GM23338 (cell line): ENCODE data around the gene AQP12B. TPM values are rescaled to one million over a fixed set of nuclear protein-coding genes. Genes with fewer than 3 reads are reported as not detected.

Source experiments
- ATAC-seq: fragments of 200-7000 bp; cut with Tn5 transposase; 3 replicates; pipeline ENCODE4 v1.9.1; 2020
- DNase-seq: peaks from one replicate; pipeline ENCODE4 v3.0.0-alpha.2; 2015; ENCODE audit warnings: low spot score
- H2AFZ ChIP-seq: fragments of 200-600 bp; sonication (generic); 2 replicates; pipeline ENCODE4 v1.8.0; 2016; ENCODE audit warnings: antibody characterized with exemption, mild to moderate bottlenecking, moderate library complexity
- H3F3A ChIP-seq: fragments of 200-600 bp; sonication (generic); replicated peaks from 2 replicates; pipeline ENCODE4 v1.8.0; 2017; ENCODE audit warnings: antibody characterized with exemption, mixed run types, low read depth
- H3K27ac ChIP-seq: fragments of 200-600 bp; sonication (generic); 2 replicates; pipeline ENCODE4 v1.6.1; 2016; ENCODE audit warnings: low read depth
- H3K27me3 ChIP-seq: fragments of 200-600 bp; sonication (generic); 2 replicates; pipeline ENCODE4 v1.8.0; 2016; ENCODE audit warnings: mild to moderate bottlenecking, mixed run types, moderate library complexity; ENCODE audit not compliant: insufficient read depth
- H3K36me3 ChIP-seq: fragments of 200-600 bp; sonication (generic); 2 replicates; pipeline ENCODE4 v1.8.0; 2016; ENCODE audit warnings: mild to moderate bottlenecking; ENCODE audit not compliant: insufficient read depth
- H3K4me1 ChIP-seq: fragments of 200-600 bp; sonication (generic); 2 replicates; pipeline ENCODE4 v1.8.0; 2016; ENCODE audit warnings: mild to moderate bottlenecking, moderate library complexity; ENCODE audit not compliant: insufficient read depth
- H3K4me2 ChIP-seq: fragments of 200-600 bp; sonication (generic); 2 replicates; pipeline ENCODE4 v1.7.1; 2017; ENCODE audit warnings: mixed run types
- H3K4me3 ChIP-seq: fragments of 200-600 bp; sonication (generic); 2 replicates; pipeline ENCODE4 v1.6.1; 2016; ENCODE audit warnings: mixed run types
- H3K79me2 ChIP-seq: fragments of 200-600 bp; sonication (generic); replicated peaks from 2 replicates; pipeline ENCODE4 v1.8.0; 2017; ENCODE audit warnings: mild to moderate bottlenecking; ENCODE audit not compliant: insufficient read depth
- H3K9me2 ChIP-seq: fragments of 200-600 bp; sonication (generic); 2 replicates; pipeline ENCODE4 v1.8.0; 2017; ENCODE audit not compliant: insufficient read depth
- H4K20me1 ChIP-seq: fragments of 200-600 bp; sonication (generic); replicated peaks from 2 replicates; pipeline ENCODE4 v1.8.0; 2017; ENCODE audit warnings: mild to moderate bottlenecking; ENCODE audit not compliant: insufficient read depth
- H3K27ac Mint-ChIP-seq: 2 replicates; pipeline ENCODE4 v1.8.0; 2020; ENCODE audit warnings: inconsistent platforms, mild to moderate bottlenecking, moderate library complexity, mixed read lengths
- H3K27me3 Mint-ChIP-seq: 3 replicates; pipeline ENCODE4 v1.8.0; 2022; ENCODE audit warnings: low read depth, mild to moderate bottlenecking, moderate library complexity, mixed read lengths, inconsistent platforms; ENCODE audit not compliant: insufficient read depth, poor library complexity
- H3K36me3 Mint-ChIP-seq: 3 replicates; pipeline ENCODE4 v1.8.0; 2021; ENCODE audit warnings: low read depth, mild to moderate bottlenecking, inconsistent platforms, moderate library complexity, mixed read lengths
- H3K4me1 Mint-ChIP-seq: 3 replicates; pipeline ENCODE4 v1.8.0; 2020; ENCODE audit warnings: mild to moderate bottlenecking, inconsistent platforms, mixed read lengths
- H3K4me3 Mint-ChIP-seq: 3 replicates; pipeline ENCODE4 v1.8.0; 2021; ENCODE audit warnings: moderate library complexity, mild to moderate bottlenecking, inconsistent platforms, mixed read lengths
- H3K9me3 Mint-ChIP-seq: 3 replicates; pipeline ENCODE4 v1.8.0; 2020; ENCODE audit warnings: moderate library complexity, mild to moderate bottlenecking, inconsistent platforms, mixed read lengths
- CREB1 ChIP-seq: fragments of 250-450 bp; sonication (Bioruptor Pico); IDR thresholded peaks from 2 replicates; pipeline ENCODE4 v1.5.0; 2020; ENCODE audit warnings: low read depth, mild to moderate bottlenecking, moderate library complexity
- EZH2 ChIP-seq: fragments of 200-600 bp; sonication (generic); IDR thresholded peaks from one replicate; pipeline ENCODE4 v1.8.0; 2017; ENCODE audit warnings: antibody characterized with exemption, mild to moderate bottlenecking, low read depth; ENCODE audit not compliant: unreplicated experiment
- EZH2phosphoT487 ChIP-seq: fragments of 200-600 bp; sonication (generic); IDR thresholded peaks from one replicate; pipeline ENCODE4 v1.8.1; 2018; ENCODE audit warnings: antibody characterized with exemption; ENCODE audit not compliant: unreplicated experiment
- JUNB ChIP-seq: IDR thresholded peaks from one replicate; pipeline ENCODE4 v1.6.1; 2016; ENCODE audit warnings: antibody characterized with exemption; ENCODE audit not compliant: unreplicated experiment
- NANOG ChIP-seq: IDR thresholded peaks from 2 replicates; pipeline ENCODE4 v1.6.1; 2016; ENCODE audit warnings: antibody characterized with exemption, borderline replicate concordance
- POLR2AphosphoS5 ChIP-seq: IDR thresholded peaks from 2 replicates; pipeline ENCODE4 v1.6.1; 2016; ENCODE audit warnings: antibody characterized with exemption, low read depth
- STAT1 ChIP-seq: IDR thresholded peaks from one replicate; pipeline ENCODE4 v1.6.1; 2016; ENCODE audit warnings: antibody characterized with exemption; ENCODE audit not compliant: unreplicated experiment
- ZNF114 ChIP-seq: fragments of 250-450 bp; sonication (Bioruptor Pico); IDR thresholded peaks from 2 replicates; pipeline ENCODE4 v1.5.0; 2020; ENCODE audit warnings: mild to moderate bottlenecking, moderate library complexity
- ZNF331 ChIP-seq: fragments of 250-450 bp; sonication (Bioruptor Pico); IDR thresholded peaks from 2 replicates; pipeline ENCODE4 v1.5.0; 2020; ENCODE audit warnings: low read depth, mild to moderate bottlenecking, moderate library complexity
- polyA plus RNA-seq: library from polyadenylated mRNA; unstranded; fragments of >200 nt; fragmentation: Nextera tagmentation; extraction: Ambion mirVana; gene quantifications from 2 replicates; pipeline ENCODE4 v1.2.1, GENCODE V29; 2016
- total RNA-seq: library from RNA; depleted of rRNA; stranded (reverse); fragments of >200 nt; shearing (Covaris generic); gene quantifications from 2 replicates; pipeline ENCODE4 v1.2.3, GENCODE V29; 2014
- TF ChIP-seq, protein P1 (sequence below), 2 experiments: fragments of 200-600 bp in 1 of 2; sonication (generic) in 1 of 2; conservative IDR thresholded peaks; 2 replicates each; pipeline versions ENCODE4 v1.5.1 to v1.6.1; 2016 to 2017; ENCODE audit warnings: antibody characterized with exemption in 2 of 2, low read depth in 2 of 2, mild to moderate bottlenecking in 2 of 2, moderate library complexity in 1 of 2
- TF ChIP-seq, protein P2 (sequence below): IDR thresholded peaks from 2 replicates; pipeline ENCODE4 v1.6.1; 2016; ENCODE audit warnings: antibody characterized with exemption
- TF ChIP-seq, protein P3 (sequence below): IDR thresholded peaks from one replicate; pipeline ENCODE4 v1.6.1; 2018; ENCODE audit warnings: antibody characterized with exemption; ENCODE audit not compliant: unreplicated experiment

AQP12B gene
- total and polyA plus RNA-seq, 2 experiments from 2014 or later, result not detected

DNA sequence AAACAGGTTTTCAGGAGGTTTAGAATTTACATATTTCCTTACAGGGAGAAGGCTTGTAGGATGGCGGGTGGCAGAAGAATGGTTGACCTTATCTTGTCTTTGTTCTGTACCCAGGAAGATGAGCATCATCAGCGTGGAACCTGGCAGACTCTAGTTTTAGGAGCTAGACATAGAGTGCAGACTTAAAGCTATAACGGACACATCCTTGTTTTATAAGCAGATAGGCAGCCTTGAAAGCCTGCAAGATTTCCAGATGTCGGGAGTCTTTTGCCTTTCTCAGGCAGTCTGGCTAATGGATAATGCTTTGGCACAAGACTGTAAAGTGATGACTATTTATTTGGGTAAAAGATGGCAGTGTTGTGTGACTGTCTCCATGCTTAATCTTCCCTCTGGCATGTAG is 11.7 kb downstream of the AQP12B start:
- TF ChIP-seq ZNF114 (CRISPR knock-in tag) (no peak), EZH2 (no peak), ZNF331 (CRISPR knock-in tag) (no peak), JUNB (no peak), STAT1 (no peak), POLR2AphosphoS5 (no peak), CREB1 (CRISPR knock-in tag) (no peak), NANOG (no peak)
- TF ChIP-seq, protein P1, sequence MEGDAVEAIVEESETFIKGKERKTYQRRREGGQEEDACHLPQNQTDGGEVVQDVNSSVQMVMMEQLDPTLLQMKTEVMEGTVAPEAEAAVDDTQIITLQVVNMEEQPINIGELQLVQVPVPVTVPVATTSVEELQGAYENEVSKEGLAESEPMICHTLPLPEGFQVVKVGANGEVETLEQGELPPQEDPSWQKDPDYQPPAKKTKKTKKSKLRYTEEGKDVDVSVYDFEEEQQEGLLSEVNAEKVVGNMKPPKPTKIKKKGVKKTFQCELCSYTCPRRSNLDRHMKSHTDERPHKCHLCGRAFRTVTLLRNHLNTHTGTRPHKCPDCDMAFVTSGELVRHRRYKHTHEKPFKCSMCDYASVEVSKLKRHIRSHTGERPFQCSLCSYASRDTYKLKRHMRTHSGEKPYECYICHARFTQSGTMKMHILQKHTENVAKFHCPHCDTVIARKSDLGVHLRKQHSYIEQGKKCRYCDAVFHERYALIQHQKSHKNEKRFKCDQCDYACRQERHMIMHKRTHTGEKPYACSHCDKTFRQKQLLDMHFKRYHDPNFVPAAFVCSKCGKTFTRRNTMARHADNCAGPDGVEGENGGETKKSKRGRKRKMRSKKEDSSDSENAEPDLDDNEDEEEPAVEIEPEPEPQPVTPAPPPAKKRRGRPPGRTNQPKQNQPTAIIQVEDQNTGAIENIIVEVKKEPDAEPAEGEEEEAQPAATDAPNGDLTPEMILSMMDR (conservative IDR thresholded peaks at IDR 0.05; ENCODE audit: low read depth in 2 of 2), result no peak
- TF ChIP-seq, protein P2, sequence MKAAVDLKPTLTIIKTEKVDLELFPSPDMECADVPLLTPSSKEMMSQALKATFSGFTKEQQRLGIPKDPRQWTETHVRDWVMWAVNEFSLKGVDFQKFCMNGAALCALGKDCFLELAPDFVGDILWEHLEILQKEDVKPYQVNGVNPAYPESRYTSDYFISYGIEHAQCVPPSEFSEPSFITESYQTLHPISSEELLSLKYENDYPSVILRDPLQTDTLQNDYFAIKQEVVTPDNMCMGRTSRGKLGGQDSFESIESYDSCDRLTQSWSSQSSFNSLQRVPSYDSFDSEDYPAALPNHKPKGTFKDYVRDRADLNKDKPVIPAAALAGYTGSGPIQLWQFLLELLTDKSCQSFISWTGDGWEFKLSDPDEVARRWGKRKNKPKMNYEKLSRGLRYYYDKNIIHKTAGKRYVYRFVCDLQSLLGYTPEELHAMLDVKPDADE, result no peak
- Histone ChIP-seq H3K4me2 (no peak overlapping the region), H3K79me2 (no peaks in the 10 kb centered on the region), H2AFZ (no peak overlapping the region), H4K20me1 (no peaks in the 10 kb centered on the region), H3F3A (no peaks in the 10 kb centered on the region), H3K4me3 (no peak overlapping the region), H3K9me2 (no peaks in the 10 kb centered on the region), H3K27ac (no peak overlapping the region), H3K27me3 (peaks cover 26% of the 10 kb centered on the region), H3K36me3 (no peaks in the 10 kb centered on the region), H3K4me1 (no peaks in the 10 kb centered on the region)
- Mint-ChIP-seq H3K4me3 (no peak overlapping the region), H3K27ac (no peak overlapping the region), H3K9me3 (no peaks in the 10 kb centered on the region; the same call in 2 of the 3 replicates), H3K27me3 (peaks cover 31% of the 10 kb centered on the region), H3K4me1 (no peaks in the 10 kb centered on the region), H3K36me3 (no peaks in the 10 kb centered on the region)
- ATAC-seq (no peak), DNase-seq (no peak)

DNA sequence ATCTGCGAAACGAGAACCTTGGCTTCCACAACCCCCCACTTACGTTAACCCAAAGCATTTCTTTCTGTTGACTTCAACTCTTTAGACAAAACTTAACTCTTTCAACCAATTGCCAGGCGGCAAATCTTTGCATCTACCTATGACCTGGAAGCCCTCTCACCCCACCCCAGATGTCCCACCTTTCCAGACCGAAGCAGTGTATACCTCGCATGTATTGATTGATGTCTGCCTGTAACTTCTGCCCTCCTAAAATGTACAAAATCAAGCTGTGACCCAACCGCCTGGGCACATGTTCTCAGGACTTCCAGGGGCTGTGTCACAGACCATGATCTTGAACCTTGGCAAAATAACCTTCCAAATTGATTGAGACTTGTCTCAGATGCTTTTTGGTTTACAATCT is 12.3 kb downstream of the AQP12B start:
- Histone ChIP-seq H3K4me1 (no peaks in the 10 kb centered on the region), H3K4me2 (no peak overlapping the region), H2AFZ (no peak overlapping the region), H3F3A (no peaks in the 10 kb centered on the region), H3K79me2 (no peaks in the 10 kb centered on the region), H3K27me3 (peaks cover 26% of the 10 kb centered on the region), H3K9me2 (no peaks in the 10 kb centered on the region), H3K27ac (no peak overlapping the region), H3K4me3 (no peak overlapping the region), H3K36me3 (no peaks in the 10 kb centered on the region), H4K20me1 (no peaks in the 10 kb centered on the region)
- Mint-ChIP-seq H3K4me1 (no peaks in the 10 kb centered on the region), H3K27me3 (peaks cover 31% of the 10 kb centered on the region), H3K27ac (no peak overlapping the region), H3K36me3 (no peaks in the 10 kb centered on the region), H3K9me3 (no peaks in the 10 kb centered on the region; the same call in 2 of the 3 replicates), H3K4me3 (no peak overlapping the region)
- TF ChIP-seq, protein P2, result no peak
- TF ChIP-seq, protein P3, sequence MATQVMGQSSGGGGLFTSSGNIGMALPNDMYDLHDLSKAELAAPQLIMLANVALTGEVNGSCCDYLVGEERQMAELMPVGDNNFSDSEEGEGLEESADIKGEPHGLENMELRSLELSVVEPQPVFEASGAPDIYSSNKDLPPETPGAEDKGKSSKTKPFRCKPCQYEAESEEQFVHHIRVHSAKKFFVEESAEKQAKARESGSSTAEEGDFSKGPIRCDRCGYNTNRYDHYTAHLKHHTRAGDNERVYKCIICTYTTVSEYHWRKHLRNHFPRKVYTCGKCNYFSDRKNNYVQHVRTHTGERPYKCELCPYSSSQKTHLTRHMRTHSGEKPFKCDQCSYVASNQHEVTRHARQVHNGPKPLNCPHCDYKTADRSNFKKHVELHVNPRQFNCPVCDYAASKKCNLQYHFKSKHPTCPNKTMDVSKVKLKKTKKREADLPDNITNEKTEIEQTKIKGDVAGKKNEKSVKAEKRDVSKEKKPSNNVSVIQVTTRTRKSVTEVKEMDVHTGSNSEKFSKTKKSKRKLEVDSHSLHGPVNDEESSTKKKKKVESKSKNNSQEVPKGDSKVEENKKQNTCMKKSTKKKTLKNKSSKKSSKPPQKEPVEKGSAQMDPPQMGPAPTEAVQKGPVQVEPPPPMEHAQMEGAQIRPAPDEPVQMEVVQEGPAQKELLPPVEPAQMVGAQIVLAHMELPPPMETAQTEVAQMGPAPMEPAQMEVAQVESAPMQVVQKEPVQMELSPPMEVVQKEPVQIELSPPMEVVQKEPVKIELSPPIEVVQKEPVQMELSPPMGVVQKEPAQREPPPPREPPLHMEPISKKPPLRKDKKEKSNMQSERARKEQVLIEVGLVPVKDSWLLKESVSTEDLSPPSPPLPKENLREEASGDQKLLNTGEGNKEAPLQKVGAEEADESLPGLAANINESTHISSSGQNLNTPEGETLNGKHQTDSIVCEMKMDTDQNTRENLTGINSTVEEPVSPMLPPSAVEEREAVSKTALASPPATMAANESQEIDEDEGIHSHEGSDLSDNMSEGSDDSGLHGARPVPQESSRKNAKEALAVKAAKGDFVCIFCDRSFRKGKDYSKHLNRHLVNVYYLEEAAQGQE, result no peak
- no peak for TF ChIP-seq POLR2AphosphoS5
- TF ChIP-seq EZH2phosphoT487, result no peak
- no peak for TF ChIP-seq JUNB
- TF ChIP-seq EZH2, result no peak
- TF ChIP-seq STAT1, result no peak
- TF ChIP-seq NANOG, result no peak
- ATAC-seq (no peak), DNase-seq (no peak)
